Neutrophil (primary cell): ENCODE measurements around the gene RNPS1.

Experiments used
- H3K27ac ChIP-seq: fragments of 200-600 bp; sonication (generic); 2 replicates; pipeline ENCODE4 v1.5.1; 2016; ENCODE audit warnings: mild to moderate bottlenecking, moderate library complexity
- H3K27me3 ChIP-seq: fragments of 200-600 bp; sonication (generic); 2 replicates; pipeline ENCODE4 v1.6.0; 2016; ENCODE audit warnings: mild to moderate bottlenecking
- H3K36me3 ChIP-seq: fragments of 200-600 bp; sonication (generic); 2 replicates; pipeline ENCODE4 v1.5.1; 2017
- H3K4me1 ChIP-seq, 2 experiments: fragments of 200-600 bp in 1 of 2; sonication (generic) in 1 of 2; 1 replicate in 1 of 2; 2 replicates in 1 of 2; pipeline versions ENCODE4 v1.5.1 to v1.6.1; 2013 to 2016; ENCODE audit warnings: low read depth in 1 of 2, low read length in 1 of 2, mild to moderate bottlenecking in 1 of 2, moderate library complexity in 1 of 2; ENCODE audit not compliant: control insufficient read depth in 1 of 2, insufficient read depth in 1 of 2
- H3K4me3 ChIP-seq, 2 experiments: fragments of 200-600 bp in 1 of 2; sonication (generic) in 1 of 2; 1 replicate in 1 of 2; 2 replicates in 1 of 2; pipeline ENCODE4 v1.5.1; 2013 to 2016; ENCODE audit warnings: low read depth in 1 of 2, low read length in 1 of 2, mild to moderate bottlenecking in 1 of 2, moderate library complexity in 1 of 2
- H3K9me3 ChIP-seq: fragments of 200-600 bp; sonication (generic); 2 replicates; pipeline ENCODE4 v1.5.1; 2016
- CTCF ChIP-seq: fragments of 200-600 bp; sonication (generic); IDR thresholded peaks from 2 replicates; pipeline ENCODE4 v1.5.1; 2016; ENCODE audit warnings: antibody characterized with exemption

The RNPS1 gene

GRCh38 chr16:2207872-2208271 lies 60.1 kb downstream of the RNPS1 start:
- peaks cover 40 to 42% of the 10 kb centered on the region in 2 experiments for H3K4me1 ChIP-seq
- H3K9me3 ChIP-seq, result no peaks in the 10 kb centered on the region
- H3K27me3 ChIP-seq, result no peaks in the 10 kb centered on the region
- no peak for TF ChIP-seq CTCF
- H3K4me3 ChIP-seq, result no peak overlapping the region
- H3K36me3 ChIP-seq, result peaks cover 24% of the 10 kb centered on the region
- no peak overlapping the region for H3K27ac ChIP-seq

- H3K4me1 ChIP-seq, result peaks cover 31 to 32% of the 10 kb centered on the region in 2 experiments
- no peak overlapping the region for H3K4me3 ChIP-seq
- H3K27ac ChIP-seq, result peak overlapping the region; percentile 88
- peaks cover 24% of the 10 kb centered on the region for H3K36me3 ChIP-seq
- no peaks in the 10 kb centered on the region for H3K9me3 ChIP-seq
- H3K27me3 ChIP-seq, result peaks cover 4% of the 10 kb centered on the region
- no peak for TF ChIP-seq CTCF
These were observed 61.0 kb downstream of the RNPS1 start for GRCh38 chr16:2206780-2207433.

- Histone ChIP-seq H3K27ac (peak overlapping the region; percentile 88), H3K36me3 (peaks cover 24% of the 10 kb centered on the region), H3K27me3 (peaks cover 10% of the 10 kb centered on the region), H3K9me3 (no peaks in the 10 kb centered on the region), H3K4me1 (peaks cover 26 to 27% of the 10 kb centered on the region in 2 experiments), H3K4me3 (no peak overlapping the region)
- no peak for TF ChIP-seq CTCF
These were observed 61.5 kb downstream of the RNPS1 start for GRCh38 chr16:2206420-2206779.

- H3K9me3 ChIP-seq, result no peaks in the 10 kb centered on the region
- H3K4me1 ChIP-seq, result peaks cover 25 to 27% of the 10 kb centered on the region in 2 experiments
- H3K27ac ChIP-seq, result peak overlapping the region; percentile 88
- H3K27me3 ChIP-seq, result peaks cover 11% of the 10 kb centered on the region
- TF ChIP-seq CTCF, result no peak
- peak overlapping the region; percentile 95 to 100 for H3K4me3 ChIP-seq
- H3K36me3 ChIP-seq, result peaks cover 24% of the 10 kb centered on the region
These were observed 62.0 kb downstream of the RNPS1 start for GRCh38 chr16:2205967-2206313.

GRCh38 chr16:2205104-2205966 lies 62.6 kb downstream of the RNPS1 start, which contains the start of gene MLST8:
MLST8 (plus strand) TSS chr16:2205454; CDS start chr16:2206086, 632 bp downstream.
- Histone ChIP-seq H3K4me1 (peaks cover 25 to 27% of the 10 kb centered on the region in 2 experiments), H3K9me3 (no peaks in the 10 kb centered on the region), H3K4me3 (peak within 1 kb of the TSS; percentile 95 to 100), H3K36me3 (peaks cover 24% of the 10 kb centered on the region), H3K27ac (peak within 1 kb of the TSS; percentile 88), H3K27me3 (peaks cover 17% of the 10 kb centered on the region)
- peak; percentile 28 for TF ChIP-seq CTCF
